ENCODE data around the gene CALHM2.
"Not testable (repeated sequence)": the region's sequence is repeated elsewhere in the genome, so short reads cannot be mapped to it uniquely, and the experiment has no call there.

The CALHM2 gene

GRCh38 chr10:103451831-103452505, at the start of gene CALHM2:
Gene CALHM2 (minus strand): TSS chr10:103452370. CDS start chr10:103449941, 2,429 bp downstream.
- DNase-seq, result peak; percentile 77

GRCh38 chr10:103501186-103501585, 49.0 kb upstream of the CALHM2 start:
- no peak for DNase-seq

- DNase-seq, result no peak
Measured at GRCh38 chr10:103500481-103500880, 48.3 kb upstream of the CALHM2 start.

- no peak for DNase-seq
Measured at GRCh38 chr10:103499881-103500280, 47.7 kb upstream of the CALHM2 start.

- DNase-seq, result peak; percentile 25
Measured at GRCh38 chr10:103498936-103499638, 46.9 kb upstream of the CALHM2 start.

GRCh38 chr10:103497161-103497915, 45.2 kb upstream of the CALHM2 start:
- DNase-seq, result no peak

GRCh38 chr10:103495321-103495720, 43.2 kb upstream of the CALHM2 start:
- no peak for DNase-seq

- peak; percentile 61 for DNase-seq
Measured at GRCh38 chr10:103493916-103494877, 42.0 kb upstream of the CALHM2 start.

- DNase-seq, result peak; percentile 78
Measured at GRCh38 chr10:103493362-103493915, 41.3 kb upstream of the CALHM2 start, which contains the start of gene NEURL1. Gene NEURL1 (plus strand): TSS chr10:103493705. CDS start chr10:103494388, 683 bp downstream.

GRCh38 chr10:103492655-103493261, 40.6 kb upstream of the CALHM2 start:
- DNase-seq, result no peak

- DNase-seq, result peak; percentile 48
Measured at GRCh38 chr10:103491729-103492364, 39.7 kb upstream of the CALHM2 start.

GRCh38 chr10:103490986-103491314, 38.8 kb upstream of the CALHM2 start:
- DNase-seq, result no peak

GRCh38 chr10:103487410-103487708, 35.2 kb upstream of the CALHM2 start:
- DNase-seq, result no peak

- DNase-seq, result not testable (repeated sequence)
Measured at GRCh38 chr10:103486635-103487409, 34.7 kb upstream of the CALHM2 start.

GRCh38 chr10:103481974-103482531, 29.9 kb upstream of the CALHM2 start:
- peak; percentile 77 for DNase-seq

GRCh38 chr10:103480521-103480920, 28.4 kb upstream of the CALHM2 start:
- no peak for DNase-seq

GRCh38 chr10:103479135-103479534, 27.0 kb upstream of the CALHM2 start, which contains the start of gene CALHM3:
Gene CALHM3 (minus strand): TSS chr10:103479240. CDS start chr10:103479032, 208 bp downstream.
- peak; percentile 4 for DNase-seq

- no peak for DNase-seq
Measured at GRCh38 chr10:103478671-103479070, 26.5 kb upstream of the CALHM2 start.

GRCh38 chr10:103476046-103476768, 24.0 kb upstream of the CALHM2 start:
- peak; percentile 23 for DNase-seq

Measured in NCI-H69 (cell line).